Measurements from ENCODE around the gene SPIN1.

- TF ChIP-seq CTCF (IDR thresholded peaks at IDR 0.05) (no peak), POLR2A (IDR thresholded peaks at IDR 0.05) (no peak)
Measured at GRCh38 chr9:88403340-88403739, 15.1 kb downstream of the SPIN1 start.
